GM12873 (cell line): Measurements from ENCODE around the gene WASL.

ENCODE experiments used
- CTCF ChIP-seq: IDR thresholded peaks from 2 replicates; pipeline ENCODE4 v1.5.1; 2012; ENCODE audit warnings: low read depth, mild to moderate bottlenecking, moderate library complexity, low read length, control low read depth; ENCODE audit not compliant: insufficient read depth; ENCODE audit errors: missing control alignments

The WASL gene

DNA sequence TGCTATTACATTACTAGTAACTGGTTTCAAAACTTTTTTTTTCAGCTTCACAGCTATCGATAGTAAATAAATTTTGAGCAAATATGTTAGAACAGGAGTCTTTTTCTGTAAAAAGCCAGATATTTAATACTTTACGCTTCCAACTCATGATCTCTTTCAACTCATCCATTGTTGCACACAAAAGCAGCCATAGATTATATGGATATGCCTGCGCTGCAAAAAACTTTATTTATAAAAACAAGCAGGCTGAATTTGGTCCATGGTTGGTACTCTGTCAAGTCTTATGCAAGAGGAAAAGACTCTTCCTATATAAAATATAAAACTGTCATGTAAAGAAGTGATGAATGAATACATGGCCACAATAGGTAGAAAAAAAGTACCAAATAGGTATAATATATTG is 31.1 kb downstream of the WASL start:
- no peak for TF ChIP-seq CTCF

GRCh38 chr7:123716877-123717276 is 31.9 kb downstream of the WASL start:
- TF ChIP-seq CTCF: no peak

- no peak for TF ChIP-seq CTCF
Measured at GRCh38 chr7:123715799-123716198, 33.0 kb downstream of the WASL start.

GRCh38 chr7:123715198-123715597 is 33.6 kb downstream of the WASL start:
- no peak for TF ChIP-seq CTCF

GRCh38 chr7:123714296-123715080 is 34.3 kb downstream of the WASL start:
- TF ChIP-seq CTCF: no peak

DNA sequence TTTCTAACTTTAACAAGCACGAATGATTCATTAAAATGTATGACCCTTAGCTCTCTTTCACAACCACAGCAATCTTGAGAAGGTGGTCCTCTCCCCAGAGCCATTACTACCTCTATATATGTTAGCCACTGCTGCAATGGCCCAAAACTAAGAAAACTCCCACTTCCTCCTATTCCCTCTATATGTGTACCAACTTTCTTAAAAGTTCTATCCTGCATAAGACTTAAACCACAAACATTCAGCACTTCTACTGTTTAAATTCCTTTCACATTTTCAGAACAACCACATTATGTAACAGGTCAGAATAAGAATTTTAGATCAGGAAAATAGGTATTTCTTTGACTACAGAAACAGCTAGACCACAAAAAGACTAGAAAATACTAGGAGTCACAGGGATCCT is 36.2 kb downstream of the WASL start:
- TF ChIP-seq CTCF: no peak

DNA sequence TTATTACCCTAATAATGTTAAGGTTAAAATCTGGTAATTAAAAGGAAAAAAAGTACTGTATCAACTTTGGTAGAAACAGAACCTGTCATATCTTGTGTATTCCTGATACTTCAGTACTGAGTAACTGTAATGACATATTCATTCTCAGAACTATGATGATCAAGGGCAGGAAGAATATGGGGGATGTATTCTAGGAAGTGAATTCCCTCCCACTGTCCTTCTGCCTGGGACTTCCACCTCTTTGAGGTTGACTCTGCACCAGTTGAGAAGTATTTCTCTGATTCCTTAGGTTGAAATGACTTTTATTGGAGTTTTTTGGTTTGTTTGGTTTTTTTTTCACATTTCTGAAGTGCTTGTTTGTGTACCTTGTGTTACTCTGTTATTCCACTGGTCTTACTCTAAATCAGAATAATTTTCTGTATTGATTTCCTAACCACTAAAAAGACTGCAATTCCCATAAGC is 36.9 kb downstream of the WASL start:
- TF ChIP-seq CTCF: no peak
